Left ventricle myocardium inferior (tissue), 1 donor: ENCODE measurements around the gene DPH1. TPM values are rescaled to one million over a fixed set of nuclear protein-coding genes. Genes with fewer than 3 reads are reported as not detected.

Experiments
- DNase-seq: peaks from one replicate; pipeline ENCODE4 v3.0.0-alpha.2; 2020
- H3K27ac ChIP-seq: fragments of 200-600 bp; replicated peaks from 2 replicates; pipeline ENCODE4 v1.8.0; 2021
- H3K27me3 ChIP-seq: fragments of 200-600 bp; 2 replicates; pipeline ENCODE4 v1.8.0; 2021; ENCODE audit warnings: low read depth
- H3K36me3 ChIP-seq: fragments of 200-600 bp; 2 replicates; pipeline ENCODE4 v1.8.0; 2021
- H3K4me1 ChIP-seq: fragments of 200-600 bp; 2 replicates; pipeline ENCODE4 v1.8.0; 2021
- H3K4me3 ChIP-seq: fragments of 200-600 bp; 2 replicates; pipeline ENCODE4 v1.8.0; 2021; ENCODE audit warnings: mild to moderate bottlenecking, moderate library complexity
- H3K9me3 ChIP-seq: fragments of 200-600 bp; replicated peaks from 2 replicates; pipeline ENCODE4 v1.8.0; 2021
- intact Hi-C: fragments of 100-400 bp; cut with micrococcal nuclease; formaldehyde crosslinking; loops from one replicate; pipeline ENCODE4 v1.11.0; 2022
- microRNA-seq: library from miRNA; unstranded; fragments of <30 nt; microRNA quantifications from one replicate; pipeline ENCODE4 v1.2.0, GENCODE V29; 2020
- total RNA-seq: library from RNA; stranded (reverse); fragmentation: NEBNext Ultra II Directional; extraction: Animal tissue kit (Norgen Biotek cat#: 25700); gene quantifications from one replicate; pipeline ENCODE4 v1.2.1, GENCODE V29; 2021
- TF ChIP-seq, protein P1 (sequence below): fragments of 200-600 bp; IDR thresholded peaks from 2 replicates; pipeline ENCODE4 v1.8.0; 2021; ENCODE audit warnings: antibody characterized with exemption, mild to moderate bottlenecking, borderline replicate concordance
- donor health status: DM: no; HTN: yes; CAD: no; lungs with severe emphysema.

DPH1 gene
- total RNA-seq, 1 donor from 2014 or later = 29.1 TPM

DNA sequence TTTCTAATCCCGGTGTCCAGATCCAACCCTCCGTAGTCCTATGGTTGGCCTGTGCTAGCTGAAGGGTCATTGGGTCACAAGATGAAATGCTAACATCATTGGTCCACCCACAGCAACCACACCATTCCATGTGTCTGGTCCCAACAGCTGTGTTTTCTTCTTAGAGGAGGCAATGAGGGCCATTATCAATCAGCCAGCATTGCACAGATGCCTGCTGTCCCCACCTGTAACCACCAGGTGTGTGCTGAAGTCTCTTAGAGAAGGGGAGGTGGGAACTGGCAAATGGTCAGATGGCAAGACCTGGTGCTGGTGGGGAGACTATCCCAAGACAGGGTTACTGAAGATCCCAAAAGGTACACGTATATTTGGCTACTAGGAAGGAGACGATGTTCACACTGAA, 62.3 kb downstream of the DPH1 start:
- Histone ChIP-seq H3K9me3 (no peaks in the 10 kb centered on the region), H3K36me3 (no peaks in the 10 kb centered on the region), H3K27ac (peak overlapping the region; percentile 93), H3K4me1 (peaks cover 87% of the 10 kb centered on the region), H3K27me3 (no peaks in the 10 kb centered on the region), H3K4me3 (no peak overlapping the region)
- TF ChIP-seq, protein P1, sequence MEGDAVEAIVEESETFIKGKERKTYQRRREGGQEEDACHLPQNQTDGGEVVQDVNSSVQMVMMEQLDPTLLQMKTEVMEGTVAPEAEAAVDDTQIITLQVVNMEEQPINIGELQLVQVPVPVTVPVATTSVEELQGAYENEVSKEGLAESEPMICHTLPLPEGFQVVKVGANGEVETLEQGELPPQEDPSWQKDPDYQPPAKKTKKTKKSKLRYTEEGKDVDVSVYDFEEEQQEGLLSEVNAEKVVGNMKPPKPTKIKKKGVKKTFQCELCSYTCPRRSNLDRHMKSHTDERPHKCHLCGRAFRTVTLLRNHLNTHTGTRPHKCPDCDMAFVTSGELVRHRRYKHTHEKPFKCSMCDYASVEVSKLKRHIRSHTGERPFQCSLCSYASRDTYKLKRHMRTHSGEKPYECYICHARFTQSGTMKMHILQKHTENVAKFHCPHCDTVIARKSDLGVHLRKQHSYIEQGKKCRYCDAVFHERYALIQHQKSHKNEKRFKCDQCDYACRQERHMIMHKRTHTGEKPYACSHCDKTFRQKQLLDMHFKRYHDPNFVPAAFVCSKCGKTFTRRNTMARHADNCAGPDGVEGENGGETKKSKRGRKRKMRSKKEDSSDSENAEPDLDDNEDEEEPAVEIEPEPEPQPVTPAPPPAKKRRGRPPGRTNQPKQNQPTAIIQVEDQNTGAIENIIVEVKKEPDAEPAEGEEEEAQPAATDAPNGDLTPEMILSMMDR = no peak
- no peak for DNase-seq
- intact Hi-C loops = loop anchor here (10.0 kb wide), 2 partner anchors 83 to 143 kb away; no protein-coding TSS in a partner anchor

DNA sequence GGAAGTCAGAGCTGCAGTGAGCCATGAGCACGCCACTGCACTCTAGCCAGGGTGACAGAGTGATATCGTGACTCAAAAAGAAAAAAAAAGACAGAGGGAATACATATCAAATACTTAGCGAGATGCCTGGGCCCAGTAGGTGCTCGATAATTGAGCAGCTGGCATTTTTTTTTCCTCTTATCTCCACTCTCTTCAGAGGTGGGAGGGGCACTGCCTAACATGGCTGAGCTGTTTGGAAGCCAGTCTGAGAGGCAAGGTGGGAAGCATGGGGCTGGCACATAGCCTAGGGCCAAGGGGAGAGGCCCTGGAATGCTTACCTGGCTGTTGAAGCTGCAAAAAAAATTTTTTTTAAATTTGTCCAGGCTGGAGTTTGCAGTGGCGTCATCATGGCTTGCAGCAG, 63.4 kb downstream of the DPH1 start:
- H3K4me1 ChIP-seq = peaks cover 76% of the 10 kb centered on the region
- H3K27me3 ChIP-seq = no peaks in the 10 kb centered on the region
- intact Hi-C loops = loop anchor here (10.0 kb wide), 2 partner anchors 81 to 141 kb away; no protein-coding TSS in a partner anchor
- DNase-seq = no peak
- TF ChIP-seq, protein P1 = no peak
- peak overlapping the region; percentile 93 for H3K27ac ChIP-seq
- no peaks in the 10 kb centered on the region for H3K36me3 ChIP-seq
- H3K4me3 ChIP-seq = no peak overlapping the region
- no peaks in the 10 kb centered on the region for H3K9me3 ChIP-seq

Small RNA genes lying within 50 kb of the gene (microRNA-seq; reads per million reads assigned to microRNA genes)
- gene MIR132 = 544 reads per million, percentile 75 among the genes with 10 or more reads in this experiment
- gene MIR212 = 17.8 reads per million, percentile 36 among the genes with 10 or more reads in this experiment

Other genes starting within 250 kb of the DPH1 start
- 13.7 TPM for gene SMYD4, start 200.3 kb upstream of the DPH1 start, total RNA-seq
- gene RPA1, start 200.1 kb upstream of the DPH1 start, total RNA-seq = 72.0 TPM
- 4.0 TPM for gene RTN4RL1, start 4.8 kb upstream of the DPH1 start, total RNA-seq
- 16.6 TPM for gene OVCA2, start 11.9 kb downstream of the DPH1 start, total RNA-seq
- 23.5 TPM for gene HIC1, start 24.9 kb downstream of the DPH1 start, total RNA-seq